ENCODE results near the gene ZNF232.
"Not testable (repeated sequence)": the region's sequence is repeated elsewhere in the genome, so short reads cannot be mapped to it uniquely, and the experiment has no call there.

Gene ZNF232

DNA sequence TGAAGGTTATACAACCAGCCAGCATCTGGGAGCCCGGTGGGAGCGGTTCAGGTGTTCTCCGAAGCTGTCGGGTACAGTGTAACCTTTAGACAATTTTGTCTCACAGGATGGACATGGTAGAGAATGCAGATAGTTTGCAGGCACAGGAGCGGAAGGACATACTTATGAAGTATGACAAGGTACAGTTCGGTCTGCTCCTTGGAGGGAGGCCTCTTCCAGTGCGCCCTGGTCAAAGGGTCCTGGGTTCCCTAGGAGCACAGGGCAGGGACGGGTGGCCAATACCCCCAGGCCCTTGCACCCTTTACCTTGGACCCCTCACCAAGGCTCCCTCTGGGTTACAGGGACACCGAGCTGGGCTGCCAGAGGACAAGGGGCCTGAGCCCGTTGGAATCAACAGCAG is 18.6 kb upstream of the ZNF232 start:
- not testable (repeated sequence) for DNase-seq (ENCODE audit: low read depth in 2 of 3, low spot score in 2 of 3)

DNA sequence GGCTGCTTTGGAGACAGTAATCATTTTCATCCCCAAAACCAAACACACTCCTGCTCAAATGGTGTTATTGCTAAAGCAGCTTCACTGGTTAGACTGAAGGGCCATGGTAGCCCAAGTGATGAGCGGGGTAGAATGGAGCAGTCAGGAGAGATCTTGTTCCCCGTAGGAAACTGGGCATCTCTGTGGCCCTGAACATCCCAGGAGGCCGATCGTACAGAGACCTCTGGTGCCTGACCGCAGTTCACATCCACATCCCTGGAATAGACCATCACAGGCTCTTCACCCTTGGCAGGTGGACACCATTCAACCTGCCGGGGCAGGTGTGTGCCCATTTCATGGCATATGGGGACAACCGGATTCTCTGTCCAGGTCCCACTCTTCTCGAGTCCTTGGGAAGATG is 18.1 kb upstream of the ZNF232 start:
- DNase-seq (ENCODE audit: low read depth in 2 of 3, low spot score in 2 of 3) = not testable (repeated sequence)

DNA sequence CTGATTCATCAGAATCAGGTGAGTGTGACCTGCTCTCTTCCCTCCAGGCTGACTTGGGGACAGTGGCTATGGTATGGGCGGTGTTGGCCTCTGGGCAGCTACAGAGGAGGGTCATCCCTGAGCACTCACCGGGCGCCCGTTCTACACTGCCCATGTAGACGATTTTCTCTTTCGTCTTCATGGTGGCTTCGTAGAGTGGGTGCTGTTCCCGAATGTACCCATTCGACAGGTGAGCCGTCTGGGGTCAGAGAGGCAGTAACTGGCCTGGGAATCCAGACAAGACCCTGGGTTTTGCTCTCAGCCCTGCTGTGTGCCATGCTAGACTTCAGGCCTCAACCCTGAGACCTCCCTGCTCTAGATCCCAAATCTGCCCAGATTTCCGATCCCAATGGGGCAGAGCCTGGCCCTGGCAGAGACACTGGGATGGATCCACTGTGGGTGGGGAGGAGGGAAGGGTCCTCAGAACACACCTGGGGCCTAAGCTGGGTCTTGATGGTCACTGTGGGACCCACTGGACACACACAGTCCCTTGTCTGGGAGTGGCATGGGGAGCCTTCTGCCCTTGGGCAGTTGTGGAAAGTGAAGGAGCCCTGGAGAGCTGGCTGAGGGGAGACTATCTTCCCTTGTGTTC is 17.3 kb upstream of the ZNF232 start:
- no peak for DNase-seq (ENCODE audit: low read depth in 2 of 3, low spot score in 2 of 3)

DNA sequence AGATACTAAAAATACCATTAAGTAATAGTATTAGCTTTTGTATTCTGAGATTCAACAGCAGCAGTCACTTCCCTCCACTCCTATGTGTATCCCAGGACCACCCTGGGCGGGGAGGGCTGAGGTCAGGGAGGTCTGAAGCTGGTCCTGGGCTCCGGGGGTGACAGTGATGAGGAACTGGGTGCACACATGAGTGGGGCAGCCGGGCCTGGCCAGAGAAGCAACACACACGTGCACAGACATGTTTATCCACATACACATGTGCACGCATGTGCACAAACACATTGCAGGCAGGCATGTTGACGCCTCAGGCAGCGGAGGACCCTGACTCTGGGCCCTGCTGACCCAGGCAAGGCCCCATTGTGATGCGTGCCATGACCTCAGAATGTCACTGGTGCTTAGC is 16.7 kb upstream of the ZNF232 start:
- DNase-seq (ENCODE audit: low read depth in 2 of 3, low spot score in 2 of 3) = not testable (repeated sequence)

DNA sequence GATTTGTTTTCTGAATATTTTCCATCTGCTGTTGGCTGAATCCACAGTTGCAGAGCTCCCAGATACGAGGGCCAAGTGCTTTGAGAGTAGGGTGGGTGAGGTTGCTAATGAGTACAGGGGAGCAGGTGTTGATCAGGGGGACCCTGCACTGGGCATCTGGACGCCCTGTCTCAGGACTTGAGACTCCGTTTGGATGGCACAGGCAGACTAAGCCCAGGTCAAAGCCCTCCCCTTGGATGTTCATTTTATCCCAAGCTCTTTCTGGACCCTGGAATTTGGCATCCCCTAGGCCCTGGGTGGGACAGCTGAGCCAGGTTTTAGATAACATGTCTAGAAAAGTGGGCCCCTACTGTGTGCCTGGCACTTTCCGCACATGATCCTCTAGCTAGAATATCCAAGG is 16.2 kb upstream of the ZNF232 start:
- DNase-seq (ENCODE audit: low read depth in 2 of 3, low spot score in 2 of 3) = no peak

DNA sequence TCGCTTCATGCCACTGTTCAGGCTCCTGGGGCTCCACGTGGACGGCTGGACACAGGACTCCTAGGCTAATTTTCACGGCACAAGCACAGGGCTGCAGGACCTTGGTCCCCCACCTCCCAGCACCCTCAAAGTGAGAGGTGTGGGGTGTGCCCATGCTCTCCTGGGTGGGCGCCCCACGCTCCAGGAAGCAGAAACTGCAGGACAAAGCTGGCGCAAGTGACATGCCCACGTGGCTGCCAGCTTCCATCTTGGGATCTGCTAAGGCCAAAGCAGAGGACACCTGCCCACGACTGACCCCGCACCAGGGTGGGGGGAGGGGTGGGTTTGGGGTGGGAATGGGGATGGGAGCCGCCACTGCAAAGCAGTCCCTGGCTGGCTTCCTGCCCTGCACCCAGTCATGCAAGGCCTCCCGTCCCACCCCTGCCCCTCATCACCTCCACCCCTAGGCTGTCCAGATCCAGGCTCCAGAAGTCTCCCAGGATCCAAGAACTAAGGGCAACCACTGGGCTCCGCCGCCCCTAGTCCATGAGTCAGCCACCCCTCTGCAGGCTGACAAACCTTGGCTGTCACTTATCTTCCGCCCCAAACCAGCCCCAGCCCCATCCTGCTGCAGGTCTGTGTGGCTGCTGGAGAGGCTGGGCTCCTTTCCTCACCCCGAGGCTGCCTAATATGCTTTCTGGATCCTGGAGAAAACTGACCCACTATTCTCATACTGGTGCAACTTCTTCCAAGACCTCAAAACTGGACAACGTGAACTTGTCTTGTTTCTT is 15.2 kb upstream of the ZNF232 start:
- DNase-seq (ENCODE audit: low read depth in 2 of 3, low spot score in 2 of 3) = no peak

DNA sequence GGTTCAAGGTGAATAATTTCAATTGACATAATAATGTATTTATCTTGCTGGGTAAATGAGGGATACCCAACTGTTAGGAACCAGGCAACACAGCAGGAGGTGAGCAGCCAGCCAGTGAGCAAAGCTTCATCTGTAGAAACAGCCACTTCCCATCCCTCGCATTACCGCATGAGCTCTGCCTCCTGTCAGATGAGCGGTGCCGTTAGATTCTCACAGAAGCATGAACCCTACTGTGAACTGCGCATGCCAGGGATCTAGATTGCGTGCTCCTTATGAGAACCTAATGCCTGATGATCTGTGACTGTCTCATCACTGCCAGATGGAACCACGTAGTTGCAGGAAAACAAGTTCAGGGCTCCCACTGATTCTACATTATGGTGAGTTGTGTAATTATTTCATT is 13.2 kb upstream of the ZNF232 start:
- DNase-seq (ENCODE audit: low read depth in 2 of 3, low spot score in 2 of 3) = not testable (repeated sequence)

DNA sequence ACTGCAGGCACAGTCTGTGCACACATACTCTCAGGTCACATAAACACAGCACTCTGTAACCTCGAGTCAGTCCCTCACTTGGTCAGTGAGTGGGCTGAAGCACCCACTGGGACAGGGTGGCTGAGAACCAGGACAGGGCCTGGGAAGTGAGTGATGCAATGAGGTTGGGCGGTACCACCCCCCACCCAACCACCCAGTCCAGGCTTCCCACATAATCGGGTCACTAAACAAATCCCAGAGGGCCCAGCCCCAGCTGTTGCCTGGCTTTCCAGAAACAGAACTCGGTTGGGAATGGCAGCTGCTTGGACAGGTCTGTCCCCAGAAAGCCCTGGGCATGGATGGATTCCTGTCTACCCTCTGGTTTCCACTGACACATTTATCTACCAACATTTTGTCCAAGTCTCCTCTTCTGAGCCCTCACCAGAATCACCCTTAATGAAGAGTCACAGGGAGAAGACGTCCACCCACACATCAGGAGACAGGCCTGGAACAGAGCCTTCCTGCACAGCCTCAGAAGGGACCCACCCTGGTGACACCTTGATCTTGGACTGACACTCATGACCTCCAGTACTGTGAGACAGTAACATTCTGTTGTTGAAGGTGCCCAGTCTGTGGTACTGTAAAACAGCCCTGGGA is 12.6 kb upstream of the ZNF232 start:
- not testable (repeated sequence) for DNase-seq (ENCODE audit: low read depth in 2 of 3, low spot score in 2 of 3)

DNA sequence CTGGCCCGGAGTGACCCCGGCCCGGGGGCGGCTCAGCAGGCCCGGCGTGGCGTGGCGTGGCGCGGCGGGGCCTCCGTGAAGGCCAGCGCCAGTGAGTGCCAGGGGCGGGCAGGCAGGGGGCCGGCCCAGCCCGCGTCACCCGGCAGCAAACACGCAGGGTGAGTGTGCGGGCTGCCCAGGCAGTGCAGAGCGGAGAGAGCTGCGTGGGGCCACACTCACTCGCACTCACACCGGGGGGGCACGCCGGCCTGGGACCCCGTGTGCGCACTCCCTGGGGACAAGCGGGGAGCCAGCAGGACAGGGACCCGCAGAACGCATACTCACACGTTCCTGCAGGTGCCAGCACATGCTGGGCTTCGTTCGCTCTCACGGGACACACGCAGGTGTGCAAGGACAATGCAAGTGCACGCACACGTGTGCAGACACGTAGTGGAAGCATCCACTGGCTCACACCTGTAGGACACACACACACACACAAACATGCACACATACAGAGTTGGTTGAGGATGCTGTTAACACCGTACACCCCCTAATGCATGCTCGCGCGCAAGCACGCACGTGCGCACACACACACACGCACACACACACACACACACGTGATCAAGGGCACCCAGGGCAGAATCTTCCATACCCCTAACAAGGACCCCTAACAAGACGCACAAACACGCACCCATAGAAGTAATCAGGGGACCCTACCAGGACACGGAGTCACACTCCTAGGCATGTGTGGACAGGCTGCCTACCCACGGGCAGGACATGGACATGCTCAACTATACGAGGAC is 11.9 kb upstream of the ZNF232 start:
- no peak for DNase-seq (ENCODE audit: low read depth in 2 of 3, low spot score in 2 of 3)

DNA sequence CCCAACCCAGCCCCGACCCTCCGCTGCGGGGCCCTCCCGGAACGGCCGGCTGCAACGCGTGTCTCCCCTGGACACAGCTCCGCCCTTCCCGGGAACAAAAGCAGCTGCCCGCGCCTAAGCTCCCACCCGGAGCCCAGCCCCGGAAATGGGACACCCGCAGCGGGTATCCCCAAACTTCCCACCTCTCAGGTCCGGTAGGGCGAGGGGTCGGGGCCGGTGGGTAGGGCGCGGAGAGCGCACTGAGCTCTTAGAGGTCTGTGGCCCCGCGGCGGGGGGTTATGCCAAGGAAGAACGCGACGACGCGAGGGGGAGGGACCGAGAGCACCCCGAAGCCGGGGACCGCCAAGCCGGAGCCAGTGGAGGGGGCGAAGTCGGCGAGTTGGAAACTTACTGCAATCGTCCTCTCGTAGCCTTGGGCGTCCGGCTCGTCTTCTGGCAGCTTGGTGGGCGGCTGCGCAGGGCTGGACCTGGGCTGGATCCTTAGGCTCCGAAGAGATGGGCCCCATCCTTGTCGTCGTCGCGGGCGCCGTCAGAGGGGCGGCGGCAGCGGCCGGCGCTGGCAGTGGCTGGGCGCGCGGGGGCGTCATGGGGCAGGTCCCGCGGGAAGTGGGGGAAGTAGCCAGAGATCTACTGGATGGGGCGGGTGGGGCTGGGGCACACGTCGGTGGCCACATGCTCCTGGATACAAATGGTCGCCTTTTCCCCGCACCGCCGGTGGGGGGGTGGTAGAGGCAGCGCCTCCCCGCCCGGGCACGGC is 11.1 kb upstream of the ZNF232 start:
- DNase-seq (ENCODE audit: low read depth in 2 of 3, low spot score in 2 of 3) = no peak

DNA sequence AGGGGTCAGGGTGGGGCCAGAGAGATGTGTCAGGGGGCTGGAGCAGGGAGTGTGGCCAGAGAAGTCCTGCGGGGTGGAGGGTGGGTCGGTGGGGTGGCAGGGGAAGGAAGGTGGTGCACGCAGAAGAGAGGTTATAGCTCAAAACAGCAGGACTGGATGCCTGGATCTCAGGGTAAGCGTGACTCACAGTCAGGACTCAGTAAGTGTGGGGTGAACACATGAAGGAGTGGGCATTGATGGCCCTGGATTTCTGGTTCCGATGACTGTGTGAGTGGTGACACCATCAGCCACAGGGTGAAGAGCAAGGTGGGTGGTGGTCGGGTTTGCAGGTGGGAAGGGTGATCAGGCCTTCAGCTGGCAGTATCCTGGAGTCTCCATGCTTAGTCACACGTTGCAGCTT is 10.4 kb upstream of the ZNF232 start:
- not testable (repeated sequence) for DNase-seq (ENCODE audit: low read depth in 2 of 3, low spot score in 2 of 3)

DNA sequence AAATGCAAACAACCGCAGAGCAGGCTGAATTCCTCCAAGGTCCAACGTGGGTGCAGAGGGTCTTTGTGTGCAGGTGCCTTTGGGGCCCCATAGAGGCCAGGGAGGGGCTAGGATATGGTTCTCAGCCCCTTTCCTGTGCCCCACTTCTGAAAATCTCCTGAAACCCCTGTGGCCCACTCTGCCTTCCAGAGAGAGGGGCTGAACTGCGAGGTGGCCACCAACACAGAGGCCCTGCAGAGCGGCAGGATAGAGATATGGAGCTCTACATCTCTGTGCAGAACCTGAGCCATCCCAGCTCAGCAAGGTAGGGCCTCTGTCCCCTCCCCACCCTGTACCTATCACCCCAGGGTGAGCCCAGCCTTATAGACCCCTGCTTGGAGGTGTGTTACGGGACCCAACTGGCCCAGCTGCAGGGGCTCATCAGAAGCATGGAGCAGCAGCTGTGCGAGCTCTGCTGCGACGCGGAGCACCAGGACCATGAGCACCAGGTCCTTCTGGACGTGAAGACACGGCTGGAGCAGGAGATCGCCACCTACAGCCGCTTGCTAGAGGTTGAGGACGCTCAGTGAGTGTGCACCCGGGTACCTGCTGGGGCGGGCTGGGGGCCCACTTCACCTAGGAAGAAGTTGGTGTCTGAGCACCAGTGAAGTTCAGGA is 9.6 kb upstream of the ZNF232 start:
- no peak for DNase-seq (ENCODE audit: low read depth in 2 of 3, low spot score in 2 of 3)

DNA sequence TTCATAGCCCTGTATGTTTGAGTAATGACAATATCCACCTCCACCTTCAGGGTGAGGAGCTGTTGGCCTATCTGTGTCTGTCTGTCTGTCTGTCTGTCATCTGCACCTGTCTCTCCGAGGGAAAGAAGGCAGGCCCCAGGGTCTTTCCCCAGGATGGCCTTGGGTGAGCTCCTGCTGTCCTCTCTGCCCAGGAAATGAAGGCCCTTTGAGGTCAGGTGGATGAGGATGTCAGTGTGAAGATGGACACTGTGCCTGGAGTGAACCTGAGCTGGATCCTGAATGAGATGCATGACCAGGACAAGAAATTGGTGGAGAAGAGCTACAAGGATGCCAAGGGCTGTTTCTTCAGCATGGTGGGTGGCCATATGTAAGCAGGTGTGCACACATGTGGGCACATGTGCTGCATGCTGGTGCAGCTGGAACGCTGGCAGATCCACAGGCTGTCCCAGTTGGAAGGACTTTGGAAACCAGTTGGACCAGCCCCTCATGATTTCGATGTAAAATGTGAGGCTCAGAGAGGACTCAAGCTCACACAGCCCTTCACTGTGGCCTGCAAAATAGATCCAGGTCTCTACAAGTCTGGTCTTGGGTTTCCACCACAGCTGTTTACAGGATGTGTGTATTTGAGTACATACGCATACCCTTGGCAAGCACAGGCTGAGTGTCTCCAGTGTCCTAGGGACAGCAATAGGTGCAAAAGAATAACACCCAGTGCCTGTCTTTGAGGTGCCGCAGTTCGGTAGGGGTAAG is 8.9 kb upstream of the ZNF232 start:
- DNase-seq (ENCODE audit: low read depth in 2 of 3, low spot score in 2 of 3) = not testable (repeated sequence)

DNA sequence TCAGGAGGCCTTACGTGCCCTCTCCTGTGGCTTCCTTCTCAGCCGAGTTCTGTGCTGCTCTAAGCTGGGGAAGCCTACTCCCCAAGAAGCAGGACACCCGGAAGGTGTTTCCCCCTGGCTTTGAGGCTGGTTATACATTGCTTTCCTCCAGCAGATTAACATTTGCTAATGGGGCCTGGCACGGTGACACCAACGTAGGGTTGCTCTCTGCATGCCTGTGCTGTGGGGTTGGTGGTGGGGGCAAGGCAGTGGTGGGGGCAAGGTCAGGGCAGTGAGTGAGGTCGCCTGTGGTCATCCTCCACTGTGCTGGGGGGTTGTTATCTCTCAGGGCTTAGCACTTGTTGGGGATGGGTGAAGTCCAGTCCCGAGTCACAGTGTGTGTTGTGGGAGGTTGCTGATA is 8.4 kb upstream of the ZNF232 start:
- DNase-seq (ENCODE audit: low read depth in 2 of 3, low spot score in 2 of 3) = no peak

DNA sequence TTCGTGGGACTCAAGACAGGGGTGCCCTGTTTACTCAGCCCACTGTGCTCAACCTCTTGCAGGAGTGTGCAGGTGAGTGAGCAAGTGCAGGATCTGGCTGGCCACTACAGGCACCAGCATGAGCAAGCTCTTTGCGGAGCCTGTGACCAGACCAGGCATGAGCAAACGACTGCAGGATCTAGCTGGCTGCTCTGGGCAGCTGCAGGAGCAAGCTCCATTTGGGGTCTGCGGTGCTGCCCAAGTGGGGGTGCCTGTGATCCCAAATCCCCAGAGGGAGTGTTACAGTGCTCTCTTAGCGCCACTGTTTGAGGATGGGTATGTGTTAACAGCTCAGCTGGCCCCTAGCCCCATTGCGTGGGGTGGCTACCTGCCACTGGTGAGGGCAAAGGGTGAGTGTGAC is 6.5 kb upstream of the ZNF232 start:
- no peak for DNase-seq (ENCODE audit: low read depth in 2 of 3, low spot score in 2 of 3)

DNA sequence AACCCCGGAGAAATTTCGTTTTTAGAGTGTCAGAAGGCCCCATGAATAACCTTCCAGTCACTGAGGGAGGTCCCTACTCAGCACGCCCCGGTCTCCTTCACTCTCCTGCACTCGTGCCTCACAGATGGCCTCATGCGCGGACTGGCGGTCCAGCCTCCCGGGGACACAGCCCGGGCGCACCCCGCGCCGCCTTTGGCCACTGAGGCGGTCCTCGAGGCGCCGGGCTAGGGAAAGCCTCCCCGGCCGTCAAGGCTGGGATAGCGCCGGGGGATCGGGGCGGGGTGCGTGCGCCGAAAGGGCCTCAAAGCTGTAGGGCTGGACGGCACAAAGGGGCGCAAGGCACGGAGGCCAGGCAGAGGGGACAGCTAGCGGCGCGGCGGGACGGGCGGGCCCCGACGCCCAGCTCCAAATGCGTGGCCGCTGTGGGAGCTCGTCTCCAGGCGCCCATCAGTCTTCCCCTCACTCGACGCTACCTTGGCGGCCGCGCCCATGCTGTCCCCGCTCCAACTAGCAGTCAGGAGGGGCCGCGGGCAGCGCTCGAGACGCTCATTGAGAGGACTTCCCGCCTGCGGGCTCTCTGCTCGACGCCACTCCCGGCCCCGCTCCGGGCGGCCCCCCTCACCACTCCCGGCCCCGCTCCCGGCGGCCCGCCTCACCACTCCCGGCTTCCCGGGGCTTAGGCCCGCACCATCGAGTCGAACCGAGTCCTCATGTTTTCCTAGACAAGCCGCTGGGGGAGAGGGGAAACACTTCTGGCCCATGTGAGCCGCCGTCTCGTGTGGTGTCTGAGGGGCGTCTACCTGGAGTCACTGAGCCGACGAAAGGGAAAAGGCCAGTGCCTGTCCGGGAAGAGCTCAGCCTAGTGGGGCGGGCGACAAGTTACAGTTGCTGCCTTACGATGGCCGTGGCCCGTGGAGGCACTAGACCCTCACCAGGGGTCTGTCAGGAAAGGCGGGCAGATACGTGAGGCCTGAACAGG is 4.3 kb upstream of the ZNF232 start, which contains the start of gene USP6:
Gene USP6, plus strand, starts transcription at position 360 of the 979 bp plus-strand sequence. CDS start 14,336 bp downstream, outside the sequence.
- DNase-seq (ENCODE audit: low read depth in 2 of 3, low spot score in 2 of 3) = no peak

DNA sequence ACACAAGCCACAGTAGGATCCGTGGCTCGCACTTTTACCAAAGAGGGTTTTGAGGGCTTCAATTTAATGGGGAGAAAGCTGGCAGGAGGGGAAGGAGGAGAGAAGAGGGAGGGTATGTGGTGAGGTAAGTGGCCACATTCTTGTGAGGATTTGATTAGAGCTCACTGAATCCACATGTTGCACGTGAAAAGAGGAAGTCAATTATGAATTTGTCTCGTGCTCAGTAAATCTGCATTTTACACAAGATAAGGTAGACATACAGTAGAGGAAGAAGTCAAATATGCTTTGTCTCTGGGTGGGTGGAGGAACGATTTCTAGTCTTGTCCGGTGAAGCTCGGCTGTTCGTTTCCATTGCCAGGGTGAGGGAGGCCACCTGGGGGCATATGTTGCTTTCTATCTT is 862 bp downstream of the ZNF232 start:
- DNase-seq (ENCODE audit: low read depth in 2 of 3, low spot score in 2 of 3) = no peak

DNA sequence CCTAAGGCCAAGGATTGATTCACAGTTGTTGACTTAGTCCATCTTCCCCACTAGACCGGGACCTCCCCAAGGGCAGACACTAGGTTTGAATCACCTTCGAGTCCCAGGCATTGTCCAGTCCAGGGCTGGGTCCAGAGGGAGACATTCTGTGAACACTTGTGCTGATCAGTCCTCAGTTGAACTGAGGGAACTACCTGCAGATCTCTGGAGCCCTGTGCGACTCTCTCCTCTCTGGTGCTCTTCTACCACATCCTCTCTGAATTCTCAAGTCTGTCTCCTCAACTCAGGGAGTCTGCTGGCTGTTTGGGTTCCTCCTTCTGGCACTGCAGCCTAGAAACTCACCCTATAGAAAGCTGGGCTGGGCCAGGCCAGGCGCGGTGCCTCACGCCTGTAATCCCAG is 10.8 kb downstream of the ZNF232 start:
- DNase-seq (ENCODE audit: low read depth in 2 of 3, low spot score in 2 of 3) = no peak
